Ectodermal cell (in vitro differentiated cells): ENCODE results near the gene ADAM19.
"Not testable (repeated sequence)": the region's sequence is repeated elsewhere in the genome, so short reads cannot be mapped to it uniquely, and the experiment has no call there.

Experiments used
- H3K27ac ChIP-seq: 2 replicates; pipeline ENCODE4 v1.7.0; 2013; ENCODE audit warnings: mild to moderate bottlenecking, low read depth, low read length; ENCODE audit not compliant: insufficient read depth, poor library complexity, severe bottlenecking
- H3K27me3 ChIP-seq: 2 replicates; pipeline ENCODE4 v1.7.0; 2013; ENCODE audit warnings: mild to moderate bottlenecking, low read length; ENCODE audit not compliant: insufficient read depth, control insufficient read depth, poor library complexity, severe bottlenecking
- H3K36me3 ChIP-seq: one replicate; pipeline ENCODE4 v1.7.0; 2013; ENCODE audit warnings: low read length; ENCODE audit not compliant: control insufficient read depth, insufficient read depth
- H3K4me1 ChIP-seq: one replicate; pipeline ENCODE4 v1.7.0; 2013; ENCODE audit warnings: low read length; ENCODE audit not compliant: control insufficient read depth, insufficient read depth
- H3K4me3 ChIP-seq: 2 replicates; pipeline ENCODE4 v1.7.0; 2013; ENCODE audit warnings: low read depth, low read length, control low read depth; ENCODE audit not compliant: insufficient read depth
- H3K9me3 ChIP-seq: 2 replicates; pipeline ENCODE4 v1.7.0; 2013; ENCODE audit warnings: mild to moderate bottlenecking, low read length, moderate library complexity; ENCODE audit not compliant: control insufficient read depth
- WGBS, 2 experiments: methylation state at CpG; one replicate each; pipeline ENCODE4 v1.1.7; 2013; ENCODE audit warnings: missing lambda C conversion rate in 2 of 2; 5-methylcytosine and 5-hydroxymethylcytosine counted together

Gene ADAM19

GRCh38 chr5:157449011-157449723 is 126.4 kb downstream of the ADAM19 start:
- no peaks in the 10 kb centered on the region for H3K4me1 ChIP-seq
- H3K27ac ChIP-seq, result no peak overlapping the region
- no peak overlapping the region for H3K4me3 ChIP-seq
- H3K36me3 ChIP-seq, result no peaks in the 10 kb centered on the region
- 84 to 85% methylated on average over 6 of the region's 6 CpGs for WGBS, 2 experiments
- H3K9me3 ChIP-seq, result no peaks in the 10 kb centered on the region
- no peaks in the 10 kb centered on the region for H3K27me3 ChIP-seq

- Histone ChIP-seq H3K4me1 (peaks cover 4% of the 10 kb centered on the region), H3K4me3 (no peak overlapping the region), H3K9me3 (no peaks in the 10 kb centered on the region), H3K27ac (no peak overlapping the region), H3K36me3 (no peaks in the 10 kb centered on the region), H3K27me3 (no peaks in the 10 kb centered on the region)
- 88 to 89% methylated on average over 13 of the region's 13 CpGs for WGBS, 2 experiments
These were observed 128.4 kb downstream of the ADAM19 start for GRCh38 chr5:157447201-157447637.

GRCh38 chr5:157446412-157446935 is 129.1 kb downstream of the ADAM19 start:
- no peaks in the 10 kb centered on the region for H3K27me3 ChIP-seq
- no peak overlapping the region for H3K27ac ChIP-seq
- no peak overlapping the region for H3K4me3 ChIP-seq
- H3K4me1 ChIP-seq, result peaks cover 4% of the 10 kb centered on the region
- 94 to 96% methylated on average over 8 of the region's 9 CpGs for WGBS, 2 experiments
- no peaks in the 10 kb centered on the region for H3K36me3 ChIP-seq
- no peaks in the 10 kb centered on the region for H3K9me3 ChIP-seq

- H3K27me3 ChIP-seq, result no peaks in the 10 kb centered on the region
- H3K4me3 ChIP-seq, result no peak overlapping the region
- H3K4me1 ChIP-seq, result peaks cover 4% of the 10 kb centered on the region
- WGBS, 2 experiments, result 93 to 96% methylated on average over 3 to 4 of the region's 5 CpGs
- no peak overlapping the region for H3K27ac ChIP-seq
- no peaks in the 10 kb centered on the region for H3K36me3 ChIP-seq
- H3K9me3 ChIP-seq, result no peaks in the 10 kb centered on the region
These were observed 129.7 kb downstream of the ADAM19 start for GRCh38 chr5:157445745-157446411.

GRCh38 chr5:157444224-157444623 is 131.4 kb downstream of the ADAM19 start:
- no peak overlapping the region for H3K27ac ChIP-seq
- H3K4me3 ChIP-seq, result no peak overlapping the region
- WGBS, 2 experiments, result 77 to 80% methylated on average over 4 of the region's 4 CpGs

GRCh38 chr5:157443041-157443549 is 132.5 kb downstream of the ADAM19 start:
- Histone ChIP-seq H3K36me3 (no peaks in the 10 kb centered on the region), H3K27ac (no peak overlapping the region), H3K4me1 (peaks cover 4% of the 10 kb centered on the region), H3K9me3 (no peaks in the 10 kb centered on the region), H3K27me3 (no peaks in the 10 kb centered on the region), H3K4me3 (no peak overlapping the region)
- 86 to 91% methylated on average over 6 to 7 of the region's 7 CpGs for WGBS, 2 experiments

More at GRCh38 chr5:157444224-157444623, 131.4 kb downstream of the ADAM19 start:
- H3K9me3 ChIP-seq, result no peaks in the 10 kb centered on the region
- H3K4me1 ChIP-seq, result peaks cover 4% of the 10 kb centered on the region
- no peaks in the 10 kb centered on the region for H3K27me3 ChIP-seq
- H3K36me3 ChIP-seq, result no peaks in the 10 kb centered on the region

GRCh38 chr5:157434096-157434495 is 141.5 kb downstream of the ADAM19 start:
- H3K4me3 ChIP-seq, result no peak overlapping the region
- H3K9me3 ChIP-seq, result no peaks in the 10 kb centered on the region
- H3K27ac ChIP-seq, result no peak overlapping the region
- H3K36me3 ChIP-seq, result no peaks in the 10 kb centered on the region
- H3K4me1 ChIP-seq, result no peaks in the 10 kb centered on the region
- WGBS, 2 experiments, result 92 to 93% methylated on average over 4 of the region's 4 CpGs
- no peaks in the 10 kb centered on the region for H3K27me3 ChIP-seq

GRCh38 chr5:157431544-157432200 is 143.9 kb downstream of the ADAM19 start:
- Histone ChIP-seq H3K27ac (no peak overlapping the region), H3K4me3 (no peak overlapping the region), H3K4me1 (no peaks in the 10 kb centered on the region), H3K36me3 (no peaks in the 10 kb centered on the region), H3K9me3 (no peaks in the 10 kb centered on the region), H3K27me3 (no peaks in the 10 kb centered on the region)
- WGBS, 2 experiments, result 60 to 66% methylated on average over 3 to 4 of the region's 4 CpGs

GRCh38 chr5:157429920-157430319 is 145.7 kb downstream of the ADAM19 start:
- H3K27me3 ChIP-seq, H3K36me3 ChIP-seq, H3K4me3 ChIP-seq, H3K4me1 ChIP-seq, H3K27ac ChIP-seq, H3K9me3 ChIP-seq: not testable (repeated sequence)
- 89 to 95% methylated on average over 5 of the region's 5 CpGs for WGBS, 2 experiments
